Measurements from ENCODE around the gene PLPP1. TPM values are rescaled to one million over a fixed set of nuclear protein-coding genes. Genes with fewer than 3 reads are reported as not detected.

PLPP1 gene
- total RNA-seq, 1 donor from 2014 or later: 23.9 TPM

- Histone ChIP-seq H3K4me1 (no peaks in the 10 kb centered on the region), H3K27me3 (no peaks in the 10 kb centered on the region), H3K27ac (no peak overlapping the region), H3K4me2 (no peak overlapping the region), H3K4me3 (no peak overlapping the region), H4K20me1 (ENCODE audit: low read depth) (peaks cover 4% of the 10 kb centered on the region), H3K9me3 (ENCODE audit: low read depth) (no peaks in the 10 kb centered on the region), H3F3A (ENCODE audit: low read depth) (peaks cover 2% of the 10 kb centered on the region), H3K79me2 (ENCODE audit: low read depth) (peaks cover 78% of the 10 kb centered on the region), H2AFZ (replicated peaks) (no peak overlapping the region), H3K9ac (no peak overlapping the region), H3K36me3 (no peaks in the 10 kb centered on the region)
- DNase-seq (ENCODE audit: low spot score): no peak
- Mint-ChIP-seq H3K4me3 (no peak overlapping the region), H3K9me3 (no peaks in the 10 kb centered on the region), H3K27me3 (ENCODE audit: insufficient read depth, low read depth) (no peaks in the 10 kb centered on the region), H3K4me1 (no peaks in the 10 kb centered on the region), H3K27ac (no peak overlapping the region), H3K36me3 (no peaks in the 10 kb centered on the region)
- TF ChIP-seq CTCF (IDR thresholded peaks at IDR 0.05) (no peak), EZH2 (IDR thresholded peaks at IDR 0.05) (no peak)
Observed at GRCh38 chr5:55510523-55510880, 24.3 kb downstream of the PLPP1 start.

- Histone ChIP-seq H2AFZ (replicated peaks) (no peak overlapping the region), H3K4me3 (no peak overlapping the region), H3K79me2 (ENCODE audit: low read depth) (peaks cover 77% of the 10 kb centered on the region), H3K9ac (no peak overlapping the region), H3K27ac (no peak overlapping the region), H4K20me1 (ENCODE audit: low read depth) (peaks cover 4% of the 10 kb centered on the region), H3K4me1 (no peaks in the 10 kb centered on the region), H3K27me3 (no peaks in the 10 kb centered on the region), H3K36me3 (no peaks in the 10 kb centered on the region), H3F3A (ENCODE audit: low read depth) (peaks cover 2% of the 10 kb centered on the region), H3K4me2 (no peak overlapping the region), H3K9me3 (ENCODE audit: low read depth) (no peaks in the 10 kb centered on the region)
- no peak overlapping the region for H3K4me3 Mint-ChIP-seq
- no peaks in the 10 kb centered on the region for H3K4me1 Mint-ChIP-seq
- no peak for TF ChIP-seq EZH2phosphoT487 (IDR thresholded peaks at IDR 0.05)
- no peak for TF ChIP-seq EZH2 (IDR thresholded peaks at IDR 0.05)
- no peak for TF ChIP-seq CTCF (IDR thresholded peaks at IDR 0.05)
- H3K9me3 Mint-ChIP-seq: no peaks in the 10 kb centered on the region
- no peaks in the 10 kb centered on the region for H3K36me3 Mint-ChIP-seq
- H3K27me3 Mint-ChIP-seq (ENCODE audit: insufficient read depth, low read depth): no peaks in the 10 kb centered on the region
- no peak overlapping the region for H3K27ac Mint-ChIP-seq
- DNase-seq (ENCODE audit: low spot score): no peak
Observed at GRCh38 chr5:55509796-55510522, 24.8 kb downstream of the PLPP1 start.

GRCh38 chr5:55509097-55509496 is 25.7 kb downstream of the PLPP1 start:
- TF ChIP-seq EZH2phosphoT487 (IDR thresholded peaks at IDR 0.05) (no peak), CTCF (IDR thresholded peaks at IDR 0.05) (no peak)
- no peak overlapping the region for H3K27ac ChIP-seq
- no peak overlapping the region for H3K9ac ChIP-seq
- Mint-ChIP-seq H3K9me3 (no peaks in the 10 kb centered on the region), H3K27me3 (ENCODE audit: insufficient read depth, low read depth) (no peaks in the 10 kb centered on the region), H3K4me1 (no peaks in the 10 kb centered on the region), H3K27ac (no peak overlapping the region), H3K4me3 (no peak overlapping the region), H3K36me3 (no peaks in the 10 kb centered on the region)
- H2AFZ ChIP-seq (replicated peaks): no peak overlapping the region
- no peak overlapping the region for H3K4me3 ChIP-seq
- no peaks in the 10 kb centered on the region for H3K9me3 ChIP-seq (ENCODE audit: low read depth)
- H3K79me2 ChIP-seq (ENCODE audit: low read depth): peaks cover 75% of the 10 kb centered on the region
- H3K36me3 ChIP-seq: no peaks in the 10 kb centered on the region
- no peaks in the 10 kb centered on the region for H3K27me3 ChIP-seq
- H3F3A ChIP-seq (ENCODE audit: low read depth): peaks cover 2% of the 10 kb centered on the region
- peaks cover 4% of the 10 kb centered on the region for H4K20me1 ChIP-seq (ENCODE audit: low read depth)
- no peaks in the 10 kb centered on the region for H3K4me1 ChIP-seq
- H3K4me2 ChIP-seq: no peak overlapping the region
- no peak for DNase-seq (ENCODE audit: low spot score)
